SK-N-SH (cell line): ENCODE measurements around the gene ZNF783.

ENCODE experiments used
- CHD2 ChIP-seq: fragments of 150-350 bp; IDR thresholded peaks from 2 replicates; pipeline ENCODE4 v1.6.1; 2018; ENCODE audit warnings: low read length; ENCODE audit not compliant: partially characterized antibody
- ELF1 ChIP-seq: IDR thresholded peaks from 2 replicates; pipeline ENCODE4 v1.4.0; 2012
- FOSL2 ChIP-seq: IDR thresholded peaks from 2 replicates; pipeline ENCODE4 v1.4.0; 2012; ENCODE audit warnings: low read depth, mild to moderate bottlenecking, moderate library complexity, borderline replicate concordance
- FOXM1 ChIP-seq: IDR thresholded peaks from 2 replicates; pipeline ENCODE4 v1.4.0; 2012; ENCODE audit warnings: low read depth, mild to moderate bottlenecking
- NFIC ChIP-seq: IDR thresholded peaks from 2 replicates; pipeline ENCODE4 v1.4.0; 2012; ENCODE audit warnings: borderline replicate concordance
- POLR2AphosphoS5 ChIP-seq: IDR thresholded peaks from 2 replicates; pipeline ENCODE4 v1.6.1; 2012; ENCODE audit warnings: low read depth, low read length
- RAD21 ChIP-seq: IDR thresholded peaks from 2 replicates; pipeline ENCODE4 v1.6.1; 2012; ENCODE audit warnings: mild to moderate bottlenecking, low read length
- RFX5 ChIP-seq: IDR thresholded peaks from 2 replicates; pipeline ENCODE4 v1.6.1; 2012; ENCODE audit warnings: mild to moderate bottlenecking, improper control_type of control experiment, low read length
- SIN3A ChIP-seq: IDR thresholded peaks from 2 replicates; pipeline ENCODE4 v1.6.1; 2012; ENCODE audit warnings: low read depth, mild to moderate bottlenecking, low read length, moderate library complexity, borderline replicate concordance
- SMC3 ChIP-seq: IDR thresholded peaks from 2 replicates; pipeline ENCODE4 v1.6.1; 2012; ENCODE audit warnings: low read depth, low read length, improper control_type of control experiment
- TF ChIP-seq, protein P1 (sequence below): fragments of 200-600 bp; sonication (generic); IDR thresholded peaks from 2 replicates; pipeline ENCODE4 v1.6.1; 2017; ENCODE audit warnings: antibody characterized with exemption, mild to moderate bottlenecking, moderate library complexity
- TF ChIP-seq, protein P2 (sequence below): IDR thresholded peaks from 2 replicates; pipeline ENCODE4 v1.4.0; 2012; ENCODE audit warnings: low read depth, borderline replicate concordance
- TF ChIP-seq, protein P3 (sequence below): IDR thresholded peaks from 2 replicates; pipeline ENCODE4 v1.6.1; 2012; ENCODE audit warnings: mild to moderate bottlenecking, low read depth, low read length, moderate library complexity
- TF ChIP-seq, protein P4 (sequence below): IDR thresholded peaks from 2 replicates; pipeline ENCODE4 v1.4.0; 2012; ENCODE audit warnings: low read depth

DNA sequence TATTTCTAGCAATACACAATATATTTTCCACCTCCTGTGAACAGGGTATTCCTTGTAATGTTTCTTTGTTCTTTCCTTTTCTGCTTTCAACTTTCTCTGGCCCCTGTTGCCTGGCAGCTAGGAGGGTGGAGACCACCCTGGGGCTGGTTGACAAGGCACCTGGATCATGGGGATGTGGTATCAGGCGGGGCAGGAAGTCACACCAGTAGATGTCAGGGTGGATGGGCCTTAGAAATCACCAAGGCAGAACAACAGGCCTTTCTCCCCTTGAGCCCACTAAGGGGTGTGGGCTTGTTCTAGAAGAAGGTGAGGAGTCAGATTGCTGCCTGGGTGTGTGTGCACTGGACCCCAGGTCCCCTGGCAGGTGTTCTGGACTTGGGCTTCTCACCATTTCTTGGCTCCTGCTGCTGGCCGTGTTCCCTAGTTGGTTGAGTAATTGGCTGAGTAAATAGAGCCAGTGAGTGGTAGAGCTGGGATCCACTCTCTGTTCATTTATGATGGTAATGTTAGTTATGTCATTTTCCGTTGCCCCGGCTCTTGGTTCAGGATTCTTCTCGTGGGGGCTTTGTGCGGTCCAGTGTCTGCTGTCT, 24.9 kb downstream of the ZNF783 start:
- TF ChIP-seq SMC3 (no peak), ELF1 (no peak), FOSL2 (no peak), RFX5 (no peak), NFIC (no peak), SIN3A (no peak), POLR2AphosphoS5 (no peak), RAD21 (no peak), CHD2 (no peak), FOXM1 (no peak)
- TF ChIP-seq, protein P1, sequence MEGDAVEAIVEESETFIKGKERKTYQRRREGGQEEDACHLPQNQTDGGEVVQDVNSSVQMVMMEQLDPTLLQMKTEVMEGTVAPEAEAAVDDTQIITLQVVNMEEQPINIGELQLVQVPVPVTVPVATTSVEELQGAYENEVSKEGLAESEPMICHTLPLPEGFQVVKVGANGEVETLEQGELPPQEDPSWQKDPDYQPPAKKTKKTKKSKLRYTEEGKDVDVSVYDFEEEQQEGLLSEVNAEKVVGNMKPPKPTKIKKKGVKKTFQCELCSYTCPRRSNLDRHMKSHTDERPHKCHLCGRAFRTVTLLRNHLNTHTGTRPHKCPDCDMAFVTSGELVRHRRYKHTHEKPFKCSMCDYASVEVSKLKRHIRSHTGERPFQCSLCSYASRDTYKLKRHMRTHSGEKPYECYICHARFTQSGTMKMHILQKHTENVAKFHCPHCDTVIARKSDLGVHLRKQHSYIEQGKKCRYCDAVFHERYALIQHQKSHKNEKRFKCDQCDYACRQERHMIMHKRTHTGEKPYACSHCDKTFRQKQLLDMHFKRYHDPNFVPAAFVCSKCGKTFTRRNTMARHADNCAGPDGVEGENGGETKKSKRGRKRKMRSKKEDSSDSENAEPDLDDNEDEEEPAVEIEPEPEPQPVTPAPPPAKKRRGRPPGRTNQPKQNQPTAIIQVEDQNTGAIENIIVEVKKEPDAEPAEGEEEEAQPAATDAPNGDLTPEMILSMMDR: no peak
- TF ChIP-seq, protein P2, sequence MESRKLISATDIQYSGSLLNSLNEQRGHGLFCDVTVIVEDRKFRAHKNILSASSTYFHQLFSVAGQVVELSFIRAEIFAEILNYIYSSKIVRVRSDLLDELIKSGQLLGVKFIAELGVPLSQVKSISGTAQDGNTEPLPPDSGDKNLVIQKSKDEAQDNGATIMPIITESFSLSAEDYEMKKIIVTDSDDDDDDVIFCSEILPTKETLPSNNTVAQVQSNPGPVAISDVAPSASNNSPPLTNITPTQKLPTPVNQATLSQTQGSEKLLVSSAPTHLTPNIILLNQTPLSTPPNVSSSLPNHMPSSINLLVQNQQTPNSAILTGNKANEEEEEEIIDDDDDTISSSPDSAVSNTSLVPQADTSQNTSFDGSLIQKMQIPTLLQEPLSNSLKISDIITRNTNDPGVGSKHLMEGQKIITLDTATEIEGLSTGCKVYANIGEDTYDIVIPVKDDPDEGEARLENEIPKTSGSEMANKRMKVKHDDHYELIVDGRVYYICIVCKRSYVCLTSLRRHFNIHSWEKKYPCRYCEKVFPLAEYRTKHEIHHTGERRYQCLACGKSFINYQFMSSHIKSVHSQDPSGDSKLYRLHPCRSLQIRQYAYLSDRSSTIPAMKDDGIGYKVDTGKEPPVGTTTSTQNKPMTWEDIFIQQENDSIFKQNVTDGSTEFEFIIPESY: no peak
- TF ChIP-seq, protein P3, sequence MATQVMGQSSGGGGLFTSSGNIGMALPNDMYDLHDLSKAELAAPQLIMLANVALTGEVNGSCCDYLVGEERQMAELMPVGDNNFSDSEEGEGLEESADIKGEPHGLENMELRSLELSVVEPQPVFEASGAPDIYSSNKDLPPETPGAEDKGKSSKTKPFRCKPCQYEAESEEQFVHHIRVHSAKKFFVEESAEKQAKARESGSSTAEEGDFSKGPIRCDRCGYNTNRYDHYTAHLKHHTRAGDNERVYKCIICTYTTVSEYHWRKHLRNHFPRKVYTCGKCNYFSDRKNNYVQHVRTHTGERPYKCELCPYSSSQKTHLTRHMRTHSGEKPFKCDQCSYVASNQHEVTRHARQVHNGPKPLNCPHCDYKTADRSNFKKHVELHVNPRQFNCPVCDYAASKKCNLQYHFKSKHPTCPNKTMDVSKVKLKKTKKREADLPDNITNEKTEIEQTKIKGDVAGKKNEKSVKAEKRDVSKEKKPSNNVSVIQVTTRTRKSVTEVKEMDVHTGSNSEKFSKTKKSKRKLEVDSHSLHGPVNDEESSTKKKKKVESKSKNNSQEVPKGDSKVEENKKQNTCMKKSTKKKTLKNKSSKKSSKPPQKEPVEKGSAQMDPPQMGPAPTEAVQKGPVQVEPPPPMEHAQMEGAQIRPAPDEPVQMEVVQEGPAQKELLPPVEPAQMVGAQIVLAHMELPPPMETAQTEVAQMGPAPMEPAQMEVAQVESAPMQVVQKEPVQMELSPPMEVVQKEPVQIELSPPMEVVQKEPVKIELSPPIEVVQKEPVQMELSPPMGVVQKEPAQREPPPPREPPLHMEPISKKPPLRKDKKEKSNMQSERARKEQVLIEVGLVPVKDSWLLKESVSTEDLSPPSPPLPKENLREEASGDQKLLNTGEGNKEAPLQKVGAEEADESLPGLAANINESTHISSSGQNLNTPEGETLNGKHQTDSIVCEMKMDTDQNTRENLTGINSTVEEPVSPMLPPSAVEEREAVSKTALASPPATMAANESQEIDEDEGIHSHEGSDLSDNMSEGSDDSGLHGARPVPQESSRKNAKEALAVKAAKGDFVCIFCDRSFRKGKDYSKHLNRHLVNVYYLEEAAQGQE: no peak
- TF ChIP-seq, protein P4, sequence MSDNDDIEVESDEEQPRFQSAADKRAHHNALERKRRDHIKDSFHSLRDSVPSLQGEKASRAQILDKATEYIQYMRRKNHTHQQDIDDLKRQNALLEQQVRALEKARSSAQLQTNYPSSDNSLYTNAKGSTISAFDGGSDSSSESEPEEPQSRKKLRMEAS: no peak
